ENCODE measurements around the gene SON.

SON gene

DNA sequence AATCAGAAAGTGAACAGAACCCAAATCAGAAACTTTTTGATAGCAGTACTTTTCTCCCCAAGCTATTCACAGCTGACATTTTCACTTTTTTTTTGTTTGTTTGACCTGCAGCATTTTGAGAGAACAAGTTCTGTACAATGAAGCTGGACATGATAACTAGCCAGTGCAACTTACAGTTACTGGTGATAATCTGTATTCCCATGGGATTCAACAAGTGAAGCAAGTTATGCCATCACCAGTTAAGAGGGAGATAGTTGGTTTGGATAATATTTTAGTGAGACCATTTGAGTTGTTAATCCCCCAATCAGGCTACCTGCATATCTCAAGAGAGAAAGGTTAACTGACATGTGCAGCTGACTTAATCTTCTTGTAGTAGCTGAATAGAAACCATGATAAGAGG, 18.1 kb downstream of the SON start:
- TF ChIP-seq MYC (IDR thresholded peaks at IDR 0.05; ENCODE audit: low read depth, low read length) (no peak), POLR2A (IDR thresholded peaks at IDR 0.05; ENCODE audit: extremely low read depth, insufficient read length) (no peak), MAX (IDR thresholded peaks at IDR 0.05; ENCODE audit: low read depth, low read length) (no peak)
- TF ChIP-seq, protein P1, sequence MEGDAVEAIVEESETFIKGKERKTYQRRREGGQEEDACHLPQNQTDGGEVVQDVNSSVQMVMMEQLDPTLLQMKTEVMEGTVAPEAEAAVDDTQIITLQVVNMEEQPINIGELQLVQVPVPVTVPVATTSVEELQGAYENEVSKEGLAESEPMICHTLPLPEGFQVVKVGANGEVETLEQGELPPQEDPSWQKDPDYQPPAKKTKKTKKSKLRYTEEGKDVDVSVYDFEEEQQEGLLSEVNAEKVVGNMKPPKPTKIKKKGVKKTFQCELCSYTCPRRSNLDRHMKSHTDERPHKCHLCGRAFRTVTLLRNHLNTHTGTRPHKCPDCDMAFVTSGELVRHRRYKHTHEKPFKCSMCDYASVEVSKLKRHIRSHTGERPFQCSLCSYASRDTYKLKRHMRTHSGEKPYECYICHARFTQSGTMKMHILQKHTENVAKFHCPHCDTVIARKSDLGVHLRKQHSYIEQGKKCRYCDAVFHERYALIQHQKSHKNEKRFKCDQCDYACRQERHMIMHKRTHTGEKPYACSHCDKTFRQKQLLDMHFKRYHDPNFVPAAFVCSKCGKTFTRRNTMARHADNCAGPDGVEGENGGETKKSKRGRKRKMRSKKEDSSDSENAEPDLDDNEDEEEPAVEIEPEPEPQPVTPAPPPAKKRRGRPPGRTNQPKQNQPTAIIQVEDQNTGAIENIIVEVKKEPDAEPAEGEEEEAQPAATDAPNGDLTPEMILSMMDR (IDR thresholded peaks at IDR 0.05; ENCODE audit: low read depth, low read length): no peak
- DNase-seq (ENCODE audit: low read depth): no peak
- no peak overlapping the region for H3K4me3 ChIP-seq (ENCODE audit: low read depth, low read length)

DNA sequence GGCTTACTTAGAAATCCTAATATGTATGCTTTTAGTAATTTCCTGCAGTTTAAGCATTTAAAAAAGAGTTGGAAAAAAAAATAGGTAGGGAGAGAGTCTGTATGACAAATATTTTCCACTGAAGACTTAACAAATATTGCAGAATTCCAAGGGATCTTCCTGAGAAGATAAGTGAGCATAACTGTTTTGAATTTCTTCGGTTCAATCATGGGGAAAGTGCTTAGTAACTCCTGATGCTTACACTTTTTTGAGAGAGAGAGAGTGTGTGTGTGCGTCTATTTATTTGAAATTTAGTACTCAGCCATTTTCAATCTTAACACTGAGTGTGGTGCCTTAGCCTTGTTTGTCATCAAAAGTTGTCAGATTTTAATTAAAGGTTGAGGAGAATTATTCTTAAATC, 18.5 kb downstream of the SON start:
- H3K4me3 ChIP-seq (ENCODE audit: low read depth, low read length): no peak overlapping the region
- TF ChIP-seq, protein P1 (IDR thresholded peaks at IDR 0.05; ENCODE audit: low read depth, low read length): no peak
- no peak for TF ChIP-seq MAX (IDR thresholded peaks at IDR 0.05; ENCODE audit: low read depth, low read length)
- no peak for TF ChIP-seq MYC (IDR thresholded peaks at IDR 0.05; ENCODE audit: low read depth, low read length)
- TF ChIP-seq POLR2A (IDR thresholded peaks at IDR 0.05; ENCODE audit: extremely low read depth, insufficient read length): no peak
- DNase-seq (ENCODE audit: low read depth): no peak

DNA sequence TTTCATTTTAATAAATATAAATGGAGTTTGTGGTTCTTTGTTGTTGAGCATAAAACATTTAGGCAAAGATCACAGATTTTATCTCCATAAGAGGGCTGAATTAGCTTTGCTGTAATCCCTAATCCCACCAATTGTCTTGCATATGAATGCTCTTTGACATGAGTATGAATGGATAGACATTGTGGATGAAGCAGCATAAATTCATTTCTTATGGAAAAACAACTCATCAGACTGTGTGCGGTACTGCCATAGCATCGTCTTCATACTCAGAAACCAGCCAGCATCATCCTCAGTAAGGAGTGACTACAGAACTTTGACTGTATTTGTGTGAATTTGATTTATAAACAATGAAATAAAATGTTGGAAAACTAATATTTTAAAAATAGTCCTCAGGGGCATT, 19.6 kb downstream of the SON start:
- no peak overlapping the region for H3K4me3 ChIP-seq (ENCODE audit: low read depth, low read length)
- no peak for TF ChIP-seq MYC (IDR thresholded peaks at IDR 0.05; ENCODE audit: low read depth, low read length)
- no peak for TF ChIP-seq POLR2A (IDR thresholded peaks at IDR 0.05; ENCODE audit: extremely low read depth, insufficient read length)
- TF ChIP-seq MAX (IDR thresholded peaks at IDR 0.05; ENCODE audit: low read depth, low read length): no peak
- TF ChIP-seq, protein P1 (IDR thresholded peaks at IDR 0.05; ENCODE audit: low read depth, low read length): no peak
- no peak for DNase-seq (ENCODE audit: low read depth)

- H3K4me3 ChIP-seq (ENCODE audit: low read depth, low read length): no peak overlapping the region
- TF ChIP-seq POLR2A (IDR thresholded peaks at IDR 0.05; ENCODE audit: extremely low read depth, insufficient read length) (no peak), MAX (IDR thresholded peaks at IDR 0.05; ENCODE audit: low read depth, low read length) (no peak), MYC (IDR thresholded peaks at IDR 0.05; ENCODE audit: low read depth, low read length) (no peak)
- TF ChIP-seq, protein P1 (IDR thresholded peaks at IDR 0.05; ENCODE audit: low read depth, low read length): no peak
- DNase-seq (ENCODE audit: low read depth): no peak
Measured at GRCh38 chr21:33566514-33566913, 23.7 kb downstream of the SON start.

- H3K4me3 ChIP-seq (ENCODE audit: low read depth, low read length): no peak overlapping the region
- DNase-seq (ENCODE audit: low read depth): no peak
- no peak for TF ChIP-seq POLR2A (IDR thresholded peaks at IDR 0.05; ENCODE audit: extremely low read depth, insufficient read length)
Measured at GRCh38 chr21:33567914-33568313, 25.1 kb downstream of the SON start.

- no peak for TF ChIP-seq MAX (IDR thresholded peaks at IDR 0.05; ENCODE audit: low read depth, low read length)
- H3K4me3 ChIP-seq (ENCODE audit: low read depth, low read length): no peak overlapping the region
- DNase-seq (ENCODE audit: low read depth): no peak
Measured at GRCh38 chr21:33568448-33568847, 25.6 kb downstream of the SON start.

- no peak for DNase-seq (ENCODE audit: low read depth)
- H3K4me3 ChIP-seq (ENCODE audit: low read depth, low read length): no peak overlapping the region
- TF ChIP-seq POLR2A (IDR thresholded peaks at IDR 0.05; ENCODE audit: extremely low read depth, insufficient read length) (no peak), MYC (IDR thresholded peaks at IDR 0.05; ENCODE audit: low read depth, low read length) (no peak), MAX (IDR thresholded peaks at IDR 0.05; ENCODE audit: low read depth, low read length) (no peak)
- TF ChIP-seq, protein P1 (IDR thresholded peaks at IDR 0.05; ENCODE audit: low read depth, low read length): no peak
Measured at GRCh38 chr21:33569991-33570390, 27.2 kb downstream of the SON start.

All from NB4 (cell line).